Left hindlimb (tissue), 1 donor: ENCODE results near the gene LY6G5C.

Experiments
- DNase-seq: peaks from one replicate; pipeline ENCODE4 v3.0.0-alpha.2; 2018

LY6G5C gene

DNA sequence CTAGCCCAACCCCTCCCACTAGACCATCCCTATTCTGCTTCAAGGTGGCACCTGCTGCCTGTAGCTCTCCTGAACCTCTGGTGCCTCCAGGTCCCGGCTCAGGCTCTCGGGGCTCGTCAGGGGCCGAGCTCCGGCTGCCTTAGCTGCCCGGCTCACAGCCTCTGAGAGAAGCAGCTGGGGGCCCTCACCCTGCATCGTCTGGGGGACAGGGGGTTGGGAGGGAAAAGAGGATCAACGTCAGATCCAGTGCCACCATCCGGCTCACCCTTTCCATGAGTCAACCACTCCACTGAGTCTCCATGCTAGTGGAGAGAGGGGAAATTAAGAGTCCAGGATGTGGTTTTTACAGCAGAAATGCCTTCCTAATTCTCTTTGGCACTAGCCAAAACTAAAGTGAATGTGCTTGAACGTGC lies 41.4 kb downstream of the LY6G5C start:
- no peak for DNase-seq

DNA sequence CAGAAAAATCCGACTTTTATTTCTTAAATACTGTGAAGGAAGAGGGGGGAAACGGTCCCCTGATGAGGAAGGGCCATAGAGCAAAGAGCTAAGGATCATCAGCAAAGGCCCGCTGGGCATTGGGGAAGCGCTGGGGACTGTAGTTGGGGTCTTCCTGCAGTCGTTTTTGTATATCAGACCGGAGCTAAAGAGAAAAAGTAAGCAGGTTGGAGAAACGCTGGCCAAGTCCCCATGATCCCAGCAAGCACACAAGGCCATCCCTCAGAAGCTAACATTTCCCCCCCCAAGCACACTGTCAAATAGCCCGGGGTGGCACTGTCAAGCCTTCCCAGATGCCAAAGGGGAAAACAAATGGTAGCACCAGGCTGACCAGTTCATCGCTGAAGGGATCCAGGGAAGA lies 41.8 kb downstream of the LY6G5C start:
- DNase-seq = no peak

- no peak for DNase-seq
Measured at GRCh38 chr6:31636698-31637596, 43.9 kb downstream of the LY6G5C start.

GRCh38 chr6:31634969-31635575 lies 45.8 kb downstream of the LY6G5C start:
- DNase-seq = no peak

DNA sequence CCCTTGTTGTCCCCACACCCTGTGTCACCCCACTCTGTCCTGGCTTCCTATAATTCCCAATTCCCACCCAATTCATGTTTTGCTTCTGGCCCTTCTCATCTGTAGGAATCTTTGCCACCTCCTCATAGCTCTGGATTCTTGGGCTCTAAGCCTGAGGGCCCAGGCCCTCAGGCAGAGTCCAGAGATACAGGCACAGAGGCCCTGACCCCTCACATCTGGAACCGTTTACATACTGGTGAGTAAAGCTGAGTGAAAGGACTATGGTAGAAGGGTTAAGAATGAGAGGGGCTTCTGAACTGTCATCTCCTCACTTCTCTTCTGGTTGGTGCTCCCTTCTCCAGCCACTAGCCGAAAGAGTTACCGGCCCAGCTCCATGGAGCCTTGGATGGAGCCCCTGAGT lies 46.7 kb downstream of the LY6G5C start:
- no peak for DNase-seq

- DNase-seq = no peak
Measured at GRCh38 chr6:31633447-31633846, 47.4 kb downstream of the LY6G5C start.

- DNase-seq = no peak
Measured at GRCh38 chr6:31632279-31632946, 48.5 kb downstream of the LY6G5C start.

DNA sequence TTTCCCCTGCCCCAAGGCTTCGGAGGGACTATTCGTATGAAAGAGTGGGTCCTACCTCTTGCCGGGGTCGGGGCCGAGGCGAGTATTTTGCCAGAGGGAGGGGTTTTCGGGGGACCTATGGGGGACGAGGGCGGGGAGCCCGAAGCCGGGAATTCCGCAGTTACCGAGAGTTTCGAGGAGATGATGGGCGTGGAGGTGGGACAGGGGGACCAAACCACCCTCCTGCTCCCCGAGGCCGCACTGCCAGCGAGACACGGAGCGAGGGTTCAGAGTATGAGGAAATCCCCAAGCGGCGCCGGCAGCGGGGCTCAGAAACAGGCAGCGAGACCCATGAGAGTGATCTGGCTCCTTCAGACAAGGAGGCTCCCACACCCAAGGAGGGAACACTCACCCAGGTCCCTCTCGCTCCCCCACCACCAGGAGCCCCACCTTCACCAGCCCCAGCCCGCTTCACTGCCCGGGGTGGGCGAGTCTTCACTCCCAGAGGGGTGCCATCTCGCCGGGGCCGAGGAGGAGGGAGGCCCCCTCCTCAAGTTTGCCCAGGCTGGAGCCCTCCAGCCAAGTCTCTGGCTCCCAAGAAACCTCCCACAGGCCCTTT lies 49.1 kb downstream of the LY6G5C start:
- DNase-seq = no peak

- DNase-seq = no peak
Measured at GRCh38 chr6:31631209-31631608, 49.7 kb downstream of the LY6G5C start.

DNA sequence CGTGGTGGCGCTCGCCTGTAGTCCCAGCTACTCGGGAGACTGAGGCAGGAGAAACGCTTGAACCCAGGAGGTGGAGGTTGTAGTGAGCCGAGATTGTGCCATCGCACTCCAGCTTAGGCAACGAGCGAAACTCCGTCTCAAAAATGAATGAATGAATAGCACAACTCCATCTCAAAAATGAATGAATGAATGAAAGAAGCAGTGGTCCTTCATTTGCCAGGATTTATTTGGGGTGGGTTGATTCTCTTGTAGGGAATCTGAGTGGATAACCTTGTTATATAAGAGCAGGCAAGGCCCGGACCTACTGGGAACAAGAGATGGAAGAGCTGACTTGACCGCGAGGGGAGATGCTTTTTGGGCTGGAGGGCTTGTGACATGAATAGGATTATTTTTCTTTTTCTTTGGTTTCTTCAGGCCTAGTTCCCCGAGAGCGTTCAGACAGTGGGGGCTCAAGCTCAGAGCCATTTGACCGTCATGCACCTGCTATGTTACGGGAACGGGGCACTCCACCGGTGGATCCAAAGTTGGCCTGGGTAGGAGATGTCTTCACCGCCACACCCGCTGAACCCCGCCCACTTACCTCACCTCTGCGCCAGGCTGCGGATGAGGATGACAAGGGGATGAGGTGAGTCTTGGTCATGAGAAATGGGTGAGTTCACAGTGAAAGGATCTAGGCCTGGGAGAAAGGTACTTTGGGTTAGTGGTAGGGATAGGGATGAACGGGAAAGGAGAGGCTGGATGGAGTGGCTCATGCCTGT lies 50.5 kb downstream of the LY6G5C start:
- DNase-seq = no peak

GRCh38 chr6:31629014-31629413 lies 51.9 kb downstream of the LY6G5C start:
- no peak for DNase-seq

- DNase-seq = no peak
Measured at GRCh38 chr6:31627690-31628287, 53.1 kb downstream of the LY6G5C start.

- DNase-seq = no peak
Measured at GRCh38 chr6:31626952-31627351, 53.9 kb downstream of the LY6G5C start.
